HG02840 (cell line): ENCODE results near the gene LAMA3.

Experiments
- ATAC-seq: cut with Tn5 transposase; IDR thresholded peaks from one replicate; pipeline ENCODE4 v1.9.1; 2021; ENCODE audit warnings: mild to moderate bottlenecking, moderate library complexity, moderate number of reproducible peaks; ENCODE audit not compliant: unreplicated experiment, low FRiP score

LAMA3 gene

GRCh38 chr18:23868136-23868785 lies 179.0 kb downstream of the LAMA3 start:
- ATAC-seq: no peak

- no peak for ATAC-seq
Measured at GRCh38 chr18:23870676-23871380, 181.6 kb downstream of the LAMA3 start.

- peak; percentile 57 for ATAC-seq
Measured at GRCh38 chr18:23871410-23871809, 182.2 kb downstream of the LAMA3 start.

GRCh38 chr18:23872701-23873550 lies 183.7 kb downstream of the LAMA3 start:
- ATAC-seq: no peak

GRCh38 chr18:23875966-23876895 lies 187.0 kb downstream of the LAMA3 start:
- ATAC-seq: no peak

- no peak for ATAC-seq
Measured at GRCh38 chr18:23876921-23877320, 187.7 kb downstream of the LAMA3 start.

- ATAC-seq: no peak
Measured at GRCh38 chr18:23877371-23877770, 188.1 kb downstream of the LAMA3 start.

- no peak for ATAC-seq
Measured at GRCh38 chr18:23878336-23878900, 189.2 kb downstream of the LAMA3 start.

- no peak for ATAC-seq
Measured at GRCh38 chr18:23879126-23879525, 189.9 kb downstream of the LAMA3 start.

GRCh38 chr18:23879544-23879943 lies 190.3 kb downstream of the LAMA3 start:
- no peak for ATAC-seq

- no peak for ATAC-seq
Measured at GRCh38 chr18:23879966-23880565, 190.8 kb downstream of the LAMA3 start.

- no peak for ATAC-seq
Measured at GRCh38 chr18:23880931-23881617, 191.8 kb downstream of the LAMA3 start.

- ATAC-seq: no peak
Measured at GRCh38 chr18:23881778-23882177, 192.5 kb downstream of the LAMA3 start.

- ATAC-seq: no peak
Measured at GRCh38 chr18:23882616-23883276, 193.5 kb downstream of the LAMA3 start.

GRCh38 chr18:23883277-23883790 lies 194.1 kb downstream of the LAMA3 start:
- no peak for ATAC-seq

- ATAC-seq: no peak
Measured at GRCh38 chr18:23884681-23885375, 195.6 kb downstream of the LAMA3 start.

GRCh38 chr18:23885750-23886149 lies 196.5 kb downstream of the LAMA3 start:
- ATAC-seq: no peak

- ATAC-seq: no peak
Measured at GRCh38 chr18:23887035-23887434, 197.8 kb downstream of the LAMA3 start.
